Thymus (tissue), 11 donors: Measurements from ENCODE around the gene SPZ1. TPM values are rescaled to one million over a fixed set of nuclear protein-coding genes. Genes with fewer than 3 reads are reported as not detected.

ENCODE experiments used
- DNase-seq, 9 donors: peaks; one replicate each; pipeline ENCODE4 v3.0.0-alpha.2; 2013; ENCODE audit warnings: low spot score in 9 of 9, low read depth in 6 of 9, missing footprints in 1 of 9
- H3K27ac ChIP-seq, 2 donors: one replicate each; pipeline ENCODE4 v1.5.1; 2013; ENCODE audit warnings: control low read depth in 1 of 2, low read depth in 1 of 2, low read length in 1 of 2, mild to moderate bottlenecking in 1 of 2, moderate library complexity in 1 of 2
- H3K27me3 ChIP-seq, 2 donors: one replicate each; pipeline ENCODE4 v1.5.1; 2013; ENCODE audit warnings: low read length in 1 of 2; ENCODE audit not compliant: control insufficient read depth in 2 of 2, insufficient read depth in 1 of 2
- H3K36me3 ChIP-seq, 2 donors: one replicate each; pipeline ENCODE4 v1.5.1; 2013; ENCODE audit warnings: low read length in 1 of 2, mild to moderate bottlenecking in 1 of 2, moderate library complexity in 1 of 2; ENCODE audit not compliant: control insufficient read depth in 2 of 2, insufficient read depth in 2 of 2
- H3K4me1 ChIP-seq, 2 donors: one replicate each; pipeline ENCODE4 v1.5.1; 2013; ENCODE audit warnings: low read length in 2 of 2; ENCODE audit not compliant: control insufficient read depth in 2 of 2, insufficient read depth in 2 of 2
- H3K4me3 ChIP-seq, 2 donors: one replicate each; pipeline ENCODE4 v1.5.1; 2013; ENCODE audit warnings: low read length in 2 of 2, control low read depth in 1 of 2, mild to moderate bottlenecking in 1 of 2
- H3K9me3 ChIP-seq, 2 donors: one replicate each; pipeline ENCODE4 v1.5.1; 2013; ENCODE audit warnings: low read length in 1 of 2, mild to moderate bottlenecking in 1 of 2; ENCODE audit not compliant: control insufficient read depth in 2 of 2, insufficient read depth in 1 of 2
- WGBS: extraction: QIAGEN DNeasy Blood & Tissue Kit; methylation state at CpG from one replicate; pipeline ENCODE4 v1.1.7; 2013; 5-methylcytosine and 5-hydroxymethylcytosine counted together
- polyA plus RNA-seq: library from polyadenylated mRNA; stranded (reverse); fragments of 200-250 nt; gene quantifications from one replicate; pipeline ENCODE4 v1.2.3, GENCODE V29; 2013
- total RNA-seq: library from RNA; stranded (reverse); fragments of 120-200 nt; gene quantifications from one replicate; pipeline ENCODE4 v1.2.4, GENCODE V29; 2013
- donor health status: healthy.

Gene SPZ1
- total and polyA plus RNA-seq, 2 donors = not detected

- Histone ChIP-seq H3K36me3 (no peaks in the 10 kb centered on the region), H3K27ac (no peak overlapping the region), H3K9me3 (peaks cover 0 to 7% of the 10 kb centered on the region in 2 donors), H3K4me1 (no peaks in the 10 kb centered on the region), H3K27me3 (no peaks in the 10 kb centered on the region), H3K4me3 (no peak overlapping the region)
- no peak for DNase-seq
- 86% methylated on average over 1 of the region's 1 CpG for WGBS
These were observed 50.6 kb downstream of the SPZ1 start for GRCh38 chr5:80370390-80370789.

Other genes starting within 250 kb of the SPZ1 start
- gene SERINC5, start 64.0 kb upstream of the SPZ1 start, total RNA-seq = 14.7 TPM
- gene SERINC5, start 64.0 kb upstream of the SPZ1 start, polyA plus RNA-seq = 7.1 TPM
- gene ZFYVE16, start 88.1 kb downstream of the SPZ1 start, total RNA-seq = 14.4 TPM
- gene ZFYVE16, start 88.1 kb downstream of the SPZ1 start, polyA plus RNA-seq = 23.3 TPM
- 1.2 TPM for gene FAM151B, start 168.1 kb downstream of the SPZ1 start, total RNA-seq
- 0.75 TPM for gene FAM151B, start 168.1 kb downstream of the SPZ1 start, polyA plus RNA-seq